Left renal cortex interstitium (tissue), 4 donors: Measurements from ENCODE around the gene CCDC192. TPM values are rescaled to one million over a fixed set of nuclear protein-coding genes. Genes with fewer than 3 reads are reported as not detected.
"Not testable (repeated sequence)": the region's sequence is repeated elsewhere in the genome, so short reads cannot be mapped to it uniquely, and the experiment has no call there.

Experiments used
- DNase-seq, 4 donors: peaks; one replicate each; pipeline ENCODE4 v3.0.0-alpha.2; 2013; ENCODE audit warnings: low read depth in 4 of 4, low spot score in 2 of 4, missing footprints in 1 of 4
- polyA plus RNA-seq, 4 donors: library from polyadenylated mRNA; unstranded; fragments of 120-200 nt; gene quantifications; one replicate each; pipeline ENCODE4 v1.2.1, GENCODE V29; 2013; ENCODE audit not compliant: insufficient read length in 4 of 4

The CCDC192 gene
- 1 to 10 TPM in 2 of 4 donors, under 1 TPM in 2; 0.51 to 1.5 (median 1.2) TPM for polyA plus RNA-seq

- DNase-seq, result no peak
Measured at GRCh38 chr5:127702926-127703561, at the start of gene CCDC192. Gene CCDC192 (plus strand): TSS chr5:127703391. CDS start chr5:127703446, 55 bp downstream.

- no peak for DNase-seq
Measured at GRCh38 chr5:127656825-127657224, 46.4 kb upstream of the CCDC192 start.

- DNase-seq, result no peak
Measured at GRCh38 chr5:127660047-127660733, 43.0 kb upstream of the CCDC192 start.

GRCh38 chr5:127664093-127664492, 39.1 kb upstream of the CCDC192 start:
- no peak for DNase-seq

- no peak for DNase-seq
Measured at GRCh38 chr5:127665641-127666040, 37.5 kb upstream of the CCDC192 start.

- no peak for DNase-seq
Measured at GRCh38 chr5:127666043-127666716, 37.0 kb upstream of the CCDC192 start.

- DNase-seq, result no peak
Measured at GRCh38 chr5:127667926-127668325, 35.3 kb upstream of the CCDC192 start.

- DNase-seq, result no peak
Measured at GRCh38 chr5:127671218-127671617, 32.0 kb upstream of the CCDC192 start.

GRCh38 chr5:127673117-127673800, 29.9 kb upstream of the CCDC192 start:
- DNase-seq, result no peak

- DNase-seq, result not testable (repeated sequence)
Measured at GRCh38 chr5:127676951-127677350, 26.2 kb upstream of the CCDC192 start.

- not testable (repeated sequence) for DNase-seq
Measured at GRCh38 chr5:127679691-127680330, 23.4 kb upstream of the CCDC192 start.

GRCh38 chr5:127680595-127680994, 22.6 kb upstream of the CCDC192 start:
- no peak for DNase-seq

- DNase-seq, result no peak
Measured at GRCh38 chr5:127683008-127683407, 20.2 kb upstream of the CCDC192 start.

GRCh38 chr5:127684726-127685467, 18.3 kb upstream of the CCDC192 start:
- DNase-seq, result no peak

- DNase-seq, result no peak
Measured at GRCh38 chr5:127685662-127686061, 17.5 kb upstream of the CCDC192 start.

GRCh38 chr5:127686424-127686823, 16.8 kb upstream of the CCDC192 start:
- no peak for DNase-seq

- no peak for DNase-seq
Measured at GRCh38 chr5:127694518-127695171, 8.5 kb upstream of the CCDC192 start.

GRCh38 chr5:127695346-127695745, 7.8 kb upstream of the CCDC192 start:
- DNase-seq, result no peak

GRCh38 chr5:127696683-127697082, 6.5 kb upstream of the CCDC192 start:
- no peak for DNase-seq
